H9 (cell line): Measurements from ENCODE around the gene XRRA1. TPM values are rescaled to one million over a fixed set of nuclear protein-coding genes. Genes with fewer than 3 reads are reported as not detected.

Source experiments
- DNase-seq: peaks from one replicate; pipeline ENCODE4 v3.0.0-alpha.2; 2017
- H2AFZ ChIP-seq: one replicate; pipeline ENCODE4 v1.6.1; 2013; ENCODE audit warnings: mild to moderate bottlenecking, low read length, control low read depth, moderate library complexity
- H2AK5ac ChIP-seq: 2 replicates; pipeline ENCODE4 v1.6.1; 2013; ENCODE audit warnings: low read length, control low read depth, mixed read lengths; ENCODE audit not compliant: insufficient read length
- H2BK120ac ChIP-seq: one replicate; pipeline ENCODE4 v1.6.1; 2013; ENCODE audit warnings: low read depth, mild to moderate bottlenecking, low read length, control low read depth, inconsistent platforms; ENCODE audit not compliant: poor library complexity, severe bottlenecking
- H2BK12ac ChIP-seq: 2 replicates; pipeline ENCODE4 v1.6.1; 2013; ENCODE audit warnings: low read length, control low read depth, mixed read lengths, low read depth; ENCODE audit not compliant: insufficient read length
- H2BK15ac ChIP-seq: 2 replicates; pipeline ENCODE4 v1.6.1; 2013; ENCODE audit warnings: low read depth, low read length, control low read depth
- H2BK20ac ChIP-seq: one replicate; pipeline ENCODE4 v1.6.1; 2013; ENCODE audit warnings: low read depth, mild to moderate bottlenecking, low read length, control low read depth, inconsistent platforms; ENCODE audit not compliant: poor library complexity, severe bottlenecking
- H2BK5ac ChIP-seq: 2 replicates; pipeline ENCODE4 v1.6.1; 2013; ENCODE audit warnings: low read length, control low read depth, mixed read lengths; ENCODE audit not compliant: insufficient read length
- H3K14ac ChIP-seq: 2 replicates; pipeline ENCODE4 v1.6.1; 2013; ENCODE audit warnings: low read length, control low read depth; ENCODE audit not compliant: insufficient read depth
- H3K18ac ChIP-seq: 2 replicates; pipeline ENCODE4 v1.6.1; 2013; ENCODE audit warnings: low read depth, mild to moderate bottlenecking, mixed read lengths, low read length, control low read depth; ENCODE audit not compliant: insufficient read length
- H3K23ac ChIP-seq: 2 replicates; pipeline ENCODE4 v1.6.1; 2013; ENCODE audit warnings: low read length, control low read depth, mixed read lengths, low read depth; ENCODE audit not compliant: insufficient read length
- H3K23me2 ChIP-seq: 2 replicates; pipeline ENCODE4 v1.6.1; 2013; ENCODE audit warnings: low read depth, mild to moderate bottlenecking, mixed read lengths, low read length, control low read depth; ENCODE audit not compliant: insufficient read length, poor library complexity, severe bottlenecking
- H3K27ac ChIP-seq: 2 replicates; pipeline ENCODE4 v1.5.1; 2013; ENCODE audit warnings: low read length, control low read depth, mixed read lengths, low read depth; ENCODE audit not compliant: insufficient read length
- H3K27me3 ChIP-seq: 2 replicates; pipeline ENCODE4 v1.6.1; 2013; ENCODE audit warnings: low read length, control low read depth, inconsistent platforms; ENCODE audit not compliant: insufficient read depth
- H3K4ac ChIP-seq: 2 replicates; pipeline ENCODE4 v1.6.1; 2013; ENCODE audit warnings: low read depth, mild to moderate bottlenecking, control low read depth, inconsistent platforms, low read length, moderate library complexity
- H3K4me1 ChIP-seq: 2 replicates; pipeline ENCODE4 v1.6.1; 2013; ENCODE audit warnings: low read length, control low read depth, inconsistent platforms; ENCODE audit not compliant: insufficient read depth
- H3K4me2 ChIP-seq: 2 replicates; pipeline ENCODE4 v1.6.1; 2013; ENCODE audit warnings: low read length, control low read depth, mixed read lengths; ENCODE audit not compliant: insufficient read length, insufficient read depth
- H3K56ac ChIP-seq: 2 replicates; pipeline ENCODE4 v1.6.1; 2013; ENCODE audit warnings: low read depth, mild to moderate bottlenecking, mixed read lengths, low read length, control low read depth; ENCODE audit not compliant: insufficient read length
- H3K79me1 ChIP-seq: 2 replicates; pipeline ENCODE4 v1.6.1; 2013; ENCODE audit warnings: low read depth, mild to moderate bottlenecking, moderate library complexity, low read length, control low read depth, inconsistent platforms; ENCODE audit not compliant: insufficient read depth, poor library complexity, severe bottlenecking
- H3K79me2 ChIP-seq: 2 replicates; pipeline ENCODE4 v1.6.1; 2013; ENCODE audit warnings: low read length, control low read depth, inconsistent platforms; ENCODE audit not compliant: insufficient read depth
- H3K9ac ChIP-seq: 2 replicates; pipeline ENCODE4 v1.6.1; 2013; ENCODE audit warnings: low read length, control low read depth, mixed read lengths; ENCODE audit not compliant: insufficient read length; ENCODE audit errors: extremely low read depth
- H3K9me3 ChIP-seq: one replicate; pipeline ENCODE4 v1.6.1; 2013; ENCODE audit warnings: low read depth, low read length, inconsistent platforms; ENCODE audit not compliant: control insufficient read depth
- H3T11ph ChIP-seq: one replicate; pipeline ENCODE4 v1.6.1; 2013; ENCODE audit warnings: mild to moderate bottlenecking, low read length, control low read depth, inconsistent platforms
- H4K20me1 ChIP-seq: one replicate; pipeline ENCODE4 v1.6.1; 2013; ENCODE audit not compliant: control insufficient read depth, insufficient read length, insufficient read depth
- H4K5ac ChIP-seq: 2 replicates; pipeline ENCODE4 v1.6.1; 2013; ENCODE audit warnings: low read depth, mild to moderate bottlenecking, mixed read lengths, low read length, control low read depth; ENCODE audit not compliant: insufficient read length
- H4K8ac ChIP-seq: replicated peaks from 2 replicates; pipeline ENCODE4 v1.6.1; 2013; ENCODE audit warnings: low read length, control low read depth, mixed read lengths, low read depth; ENCODE audit not compliant: insufficient read length
- H4K91ac ChIP-seq: 2 replicates; pipeline ENCODE4 v1.6.1; 2013; ENCODE audit warnings: low read depth, mild to moderate bottlenecking, moderate library complexity, mixed read lengths, low read length, control low read depth; ENCODE audit not compliant: insufficient read length
- H3K27ac Mint-ChIP-seq, 3 experiments: 2 replicates in 2 of 3; 3 replicates in 1 of 3; pipeline ENCODE4 v1.8.0; 2020 to 2021; ENCODE audit warnings: mixed read lengths in 3 of 3, mild to moderate bottlenecking in 1 of 3, moderate library complexity in 1 of 3
- H3K27me3 Mint-ChIP-seq: 2 replicates; pipeline ENCODE4 v1.8.0; 2021; ENCODE audit warnings: low read depth, mild to moderate bottlenecking, moderate library complexity, mixed read lengths
- H3K36me3 Mint-ChIP-seq, 3 experiments: 2 replicates in 2 of 3; 3 replicates in 1 of 3; pipeline ENCODE4 v1.8.0; 2020 to 2021; ENCODE audit warnings: low read depth in 3 of 3, mixed read lengths in 3 of 3; ENCODE audit not compliant: insufficient read depth in 1 of 3
- H3K4me1 Mint-ChIP-seq, 2 experiments: 2 replicates each; pipeline ENCODE4 v1.8.0; 2020; ENCODE audit warnings: mixed read lengths in 2 of 2
- H3K4me3 Mint-ChIP-seq, 2 experiments: 2 replicates in 1 of 2; 3 replicates in 1 of 2; pipeline ENCODE4 v1.8.0; 2020 to 2021; ENCODE audit warnings: mild to moderate bottlenecking in 2 of 2, mixed read lengths in 2 of 2, moderate library complexity in 1 of 2
- H3K9me3 Mint-ChIP-seq, 2 experiments: 2 replicates in 1 of 2; 3 replicates in 1 of 2; pipeline ENCODE4 v1.8.0; 2020; ENCODE audit warnings: mild to moderate bottlenecking in 2 of 2, mixed read lengths in 2 of 2, moderate library complexity in 1 of 2
- CTCF ChIP-seq: fragments of 200-600 bp; sonication (generic); conservative IDR thresholded peaks from 3 replicates; pipeline ENCODE4 v1.8.0; 2021; ENCODE audit warnings: antibody characterized with exemption, mild to moderate bottlenecking
- WGBS: extraction: QIAGEN DNeasy Blood & Tissue Kit; methylation state at CpG from one replicate; pipeline ENCODE4 v1.1.7; 2013; ENCODE audit warnings: missing lambda C conversion rate, low lambda C conversion rate, mixed read lengths; ENCODE audit not compliant: insufficient read length; ENCODE audit errors: extremely low coverage; 5-methylcytosine and 5-hydroxymethylcytosine counted together
- total RNA-seq: library from RNA; stranded (reverse); gene quantifications from 2 replicates; pipeline ENCODE4 v1.2.1, GENCODE V29; 2021

XRRA1 gene
- total RNA-seq, 1 experiment from 2014 or later, result 4.5 TPM

DNA sequence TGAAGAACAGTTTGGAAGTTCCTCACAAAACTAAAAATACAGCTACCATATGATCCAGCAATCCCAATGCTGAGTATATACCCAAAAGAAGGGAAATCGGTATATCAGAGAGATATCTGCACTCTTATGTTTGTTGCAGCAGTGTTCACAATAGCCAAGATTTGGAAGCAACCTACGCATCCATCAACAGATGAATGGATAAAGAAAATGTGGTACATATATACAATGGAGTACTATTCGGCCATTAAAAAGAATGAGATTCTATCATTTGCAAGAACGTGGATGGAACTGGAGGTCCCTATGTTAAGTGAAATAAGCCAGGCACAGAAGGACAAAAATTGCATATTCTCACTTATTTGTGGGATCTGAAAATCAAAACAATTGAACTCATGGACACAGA lies 46.5 kb downstream of the XRRA1 start:
- no peak overlapping the region for H3T11ph ChIP-seq
- no peak overlapping the region for H4K5ac ChIP-seq
- no peak overlapping the region for H4K91ac ChIP-seq
- H2BK12ac ChIP-seq, result no peak overlapping the region
- no peaks in the 10 kb centered on the region for H3K9me3 ChIP-seq
- H2BK5ac ChIP-seq, result no peak overlapping the region
- no peak overlapping the region for H3K27ac ChIP-seq
- H3K14ac ChIP-seq, result no peak overlapping the region
- H3K27me3 ChIP-seq, result no peaks in the 10 kb centered on the region
- no peak overlapping the region for H3K56ac ChIP-seq
- DNase-seq, result no peak
- no peak for TF ChIP-seq CTCF
- H3K23ac ChIP-seq, result no peak overlapping the region
- H2BK20ac ChIP-seq, result no peak overlapping the region
- H3K79me1 ChIP-seq, result no peaks in the 10 kb centered on the region
- Mint-ChIP-seq H3K4me3 (no peak overlapping the region), H3K27ac (no peak overlapping the region), H3K36me3 (peaks cover 19 to 43% (median 39%) of the 10 kb centered on the region in 3 experiments), H3K27me3 (no peaks in the 10 kb centered on the region; the same call in 1 of the 2 replicates), H3K9me3 (peaks cover 36 to 49% of the 10 kb centered on the region in 2 experiments), H3K4me1 (no peaks in the 10 kb centered on the region)
- no peaks in the 10 kb centered on the region for H3K79me2 ChIP-seq
- no peak overlapping the region for H2BK15ac ChIP-seq
- H2AFZ ChIP-seq, result no peak overlapping the region
- H3K4ac ChIP-seq, result no peak overlapping the region
- no peak overlapping the region for H4K8ac ChIP-seq
- H3K23me2 ChIP-seq, result no peaks in the 10 kb centered on the region
- no peak overlapping the region for H3K18ac ChIP-seq
- H3K9ac ChIP-seq, result no peak overlapping the region
- no CpG with 5 or more reads among the region's 4 CpGs for WGBS
- no peak overlapping the region for H3K4me2 ChIP-seq
- H4K20me1 ChIP-seq, result no peaks in the 10 kb centered on the region
- H2BK120ac ChIP-seq, result no peak overlapping the region
- H3K4me1 ChIP-seq, result no peaks in the 10 kb centered on the region
- H2AK5ac ChIP-seq, result no peak overlapping the region
